ENCODE results near the gene KRABD2.

Gene KRABD2

GRCh38 chr17:8366231-8366630 is 10.3 kb downstream of the KRABD2 start:
- no peaks in the 10 kb centered on the region for H3K4me1 ChIP-seq (ENCODE audit: insufficient read depth, low read length)
- no peak overlapping the region for H3K4me3 ChIP-seq (ENCODE audit: low read depth in 1 of 2, low read length in 2 of 2)
- no peak overlapping the region for H3K27ac ChIP-seq (ENCODE audit: low read length)
- no peak overlapping the region for H3K9ac ChIP-seq (ENCODE audit: low read depth, low read length)
- H3K4me2 ChIP-seq (ENCODE audit: insufficient read depth, low read length): no peak overlapping the region
- H4K20me1 ChIP-seq (ENCODE audit: insufficient read depth, low read length): no peaks in the 10 kb centered on the region
- H3K27me3 ChIP-seq (ENCODE audit: insufficient read depth, low read length, poor library complexity): no peaks in the 10 kb centered on the region
- no peak for ATAC-seq (ENCODE audit: insufficient read depth, low read depth)
- no peaks in the 10 kb centered on the region for H3K9me3 ChIP-seq (ENCODE audit: insufficient read depth, low read length, severe bottlenecking)
- H3K79me2 ChIP-seq (ENCODE audit: insufficient read depth, low read length): no peaks in the 10 kb centered on the region
- peaks cover 17% of the 10 kb centered on the region for H3K36me3 ChIP-seq (ENCODE audit: insufficient read depth, low read length)
- DNase-seq: no peak
- no peak for TF ChIP-seq EZH2 (IDR thresholded peaks at IDR 0.05; ENCODE audit: borderline replicate concordance, low read depth, low read length, severe bottlenecking)
- TF ChIP-seq CTCF (IDR thresholded peaks at IDR 0.05; ENCODE audit: borderline replicate concordance, extremely low read depth, low read length, poor library complexity, severe bottlenecking): no peak
- H2AFZ ChIP-seq (ENCODE audit: low read depth, low read length): no peak overlapping the region

- no peak for ATAC-seq (ENCODE audit: insufficient read depth, low read depth)
Measured at GRCh38 chr17:8365143-8365542, 11.4 kb downstream of the KRABD2 start.

GRCh38 chr17:8362651-8363332 is 13.7 kb downstream of the KRABD2 start:
- Histone ChIP-seq H3K9ac (ENCODE audit: low read depth, low read length) (no peak overlapping the region), H3K9me3 (ENCODE audit: insufficient read depth, low read length, severe bottlenecking) (no peaks in the 10 kb centered on the region), H3K4me2 (ENCODE audit: insufficient read depth, low read length) (no peak overlapping the region), H2AFZ (ENCODE audit: low read depth, low read length) (no peak overlapping the region), H3K27me3 (ENCODE audit: insufficient read depth, low read length, poor library complexity) (no peaks in the 10 kb centered on the region), H3K4me1 (ENCODE audit: insufficient read depth, low read length) (no peaks in the 10 kb centered on the region), H3K79me2 (ENCODE audit: insufficient read depth, low read length) (no peaks in the 10 kb centered on the region), H3K4me3 (ENCODE audit: low read depth in 1 of 2, low read length in 2 of 2) (no peak overlapping the region), H3K36me3 (ENCODE audit: insufficient read depth, low read length) (no peaks in the 10 kb centered on the region; the same call in 1 of the 2 replicates), H4K20me1 (ENCODE audit: insufficient read depth, low read length) (no peaks in the 10 kb centered on the region), H3K27ac (ENCODE audit: low read length) (no peak overlapping the region)
- ATAC-seq (ENCODE audit: insufficient read depth, low read depth) (no peak), DNase-seq (no peak)
- TF ChIP-seq CTCF (IDR thresholded peaks at IDR 0.05; ENCODE audit: borderline replicate concordance, extremely low read depth, low read length, poor library complexity, severe bottlenecking) (no peak), EZH2 (IDR thresholded peaks at IDR 0.05; ENCODE audit: borderline replicate concordance, low read depth, low read length, severe bottlenecking) (no peak)

More at GRCh38 chr17:8365143-8365542, 11.4 kb downstream of the KRABD2 start:
- TF ChIP-seq EZH2 (IDR thresholded peaks at IDR 0.05; ENCODE audit: borderline replicate concordance, low read depth, low read length, severe bottlenecking) (no peak), CTCF (IDR thresholded peaks at IDR 0.05; ENCODE audit: borderline replicate concordance, extremely low read depth, low read length, poor library complexity, severe bottlenecking) (no peak)
- H3K9me3 ChIP-seq (ENCODE audit: insufficient read depth, low read length, severe bottlenecking): no peaks in the 10 kb centered on the region
- H3K9ac ChIP-seq (ENCODE audit: low read depth, low read length): no peak overlapping the region
- no peaks in the 10 kb centered on the region for H3K4me1 ChIP-seq (ENCODE audit: insufficient read depth, low read length)
- no peaks in the 10 kb centered on the region for H3K79me2 ChIP-seq (ENCODE audit: insufficient read depth, low read length)
- no peak for DNase-seq
- H3K4me2 ChIP-seq (ENCODE audit: insufficient read depth, low read length): no peak overlapping the region
- no peaks in the 10 kb centered on the region for H4K20me1 ChIP-seq (ENCODE audit: insufficient read depth, low read length)
- H3K4me3 ChIP-seq (ENCODE audit: low read depth in 1 of 2, low read length in 2 of 2): no peak overlapping the region
- H3K27me3 ChIP-seq (ENCODE audit: insufficient read depth, low read length, poor library complexity): no peaks in the 10 kb centered on the region
- H2AFZ ChIP-seq (ENCODE audit: low read depth, low read length): no peak overlapping the region
- no peak overlapping the region for H3K27ac ChIP-seq (ENCODE audit: low read length)
- peaks cover 16% of the 10 kb centered on the region for H3K36me3 ChIP-seq (ENCODE audit: insufficient read depth, low read length)
